ENCODE measurements around the gene ATOH8. TPM values are rescaled to one million over a fixed set of nuclear protein-coding genes. Genes with fewer than 3 reads are reported as not detected.
A peak's percentile ranks its signal among the peaks of the same experiment; 100 is the strongest.

Gene ATOH8
- total RNA-seq, 2 experiments from 2014 or later, result 0.11 to 0.13 TPM

DNA sequence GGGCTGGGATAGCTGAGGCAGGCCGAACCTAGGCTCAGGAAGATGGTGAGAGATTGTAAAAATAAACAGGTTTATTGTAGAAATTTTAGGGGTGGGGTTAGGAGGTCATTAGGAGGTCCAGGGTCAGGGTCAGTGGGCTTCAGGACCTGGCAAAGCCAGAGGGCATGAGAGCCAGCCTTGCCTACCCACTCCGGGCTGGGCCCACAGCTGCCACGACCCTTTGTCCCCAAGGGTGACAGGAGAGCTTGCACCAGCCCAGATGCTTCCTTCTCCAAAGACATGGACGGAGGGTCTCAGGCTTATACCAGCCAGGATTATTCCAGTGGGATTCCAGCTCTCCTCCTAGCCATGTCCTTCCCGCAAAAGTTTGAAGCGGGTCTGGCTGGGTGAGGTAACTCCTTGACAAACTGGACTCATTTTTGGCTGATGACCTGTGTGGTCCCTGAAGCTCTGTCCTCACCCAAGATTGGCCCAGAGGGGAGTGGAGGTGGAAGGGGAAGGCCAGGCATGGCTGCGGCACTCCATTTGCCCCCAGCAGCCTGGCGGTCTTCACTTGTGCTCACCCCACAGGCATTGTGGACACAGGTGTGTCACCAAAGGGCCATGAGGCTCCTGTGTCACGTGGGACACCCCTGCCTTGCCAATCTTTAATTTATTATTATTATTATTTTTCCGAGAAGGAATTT is 23.8 kb upstream of the ATOH8 start:
- Mint-ChIP-seq H3K27me3 (ENCODE audit: low read depth) (peaks cover 24% of the 10 kb centered on the region), H3K9me3 (ENCODE audit: insufficient read depth) (no peaks in the 10 kb centered on the region), H3K4me1 (ENCODE audit: low read depth) (peaks cover 9% of the 10 kb centered on the region), H3K27ac (no peak overlapping the region), H3K4me3 (no peak overlapping the region), H3K36me3 (ENCODE audit: low read depth) (no peaks in the 10 kb centered on the region)
- ChIA-PET CTCF (interaction anchor here (0.7 to 2.5 kb wide), 19 partner anchors 8 to 1076 kb away, joined by 3 to 97 read pairs (median 8); no protein-coding TSS in a partner anchor), POLR2A (no interaction called here)
- ATAC-seq (no peak), DNase-seq (no peak)

DNA sequence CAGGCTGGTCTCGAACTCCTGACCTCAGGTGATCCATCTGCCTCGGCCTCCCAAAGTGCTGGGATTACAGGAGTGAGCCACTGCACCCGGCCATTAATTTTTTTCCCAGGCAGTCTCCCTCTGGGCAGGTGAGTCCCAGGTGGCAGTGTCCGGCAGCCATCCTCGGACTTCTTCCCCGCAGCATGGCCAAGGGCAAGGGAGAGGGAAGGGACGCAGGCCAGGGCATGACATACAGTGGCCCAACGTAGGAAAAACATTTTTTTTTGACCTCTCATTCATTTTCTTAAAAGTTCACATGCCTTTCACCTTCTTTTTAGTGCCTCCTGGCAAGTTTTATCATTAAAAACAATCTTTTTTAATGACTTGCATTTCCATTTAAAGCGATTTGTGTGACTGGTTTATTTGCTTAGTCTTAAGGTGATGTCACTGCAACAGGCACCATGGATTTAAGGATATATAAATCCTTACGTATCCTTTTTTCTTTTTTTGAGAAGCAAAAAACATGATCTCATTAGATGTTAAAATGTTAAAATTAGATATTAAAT is 23.0 kb upstream of the ATOH8 start:
- ChIA-PET POLR2A (no interaction called here), CTCF (interaction anchor here (1.1 to 2.5 kb wide), 4 partner anchors 14 to 84 kb away, joined by 4 to 97 read pairs (median 22); no protein-coding TSS in a partner anchor)
- Mint-ChIP-seq H3K36me3 (ENCODE audit: low read depth) (no peaks in the 10 kb centered on the region), H3K27ac (no peak overlapping the region), H3K27me3 (ENCODE audit: low read depth) (peaks cover 22% of the 10 kb centered on the region), H3K4me1 (ENCODE audit: low read depth) (peaks cover 9% of the 10 kb centered on the region), H3K9me3 (ENCODE audit: insufficient read depth) (no peaks in the 10 kb centered on the region), H3K4me3 (no peak overlapping the region)
- ATAC-seq, result no peak
- DNase-seq, result no peak

DNA sequence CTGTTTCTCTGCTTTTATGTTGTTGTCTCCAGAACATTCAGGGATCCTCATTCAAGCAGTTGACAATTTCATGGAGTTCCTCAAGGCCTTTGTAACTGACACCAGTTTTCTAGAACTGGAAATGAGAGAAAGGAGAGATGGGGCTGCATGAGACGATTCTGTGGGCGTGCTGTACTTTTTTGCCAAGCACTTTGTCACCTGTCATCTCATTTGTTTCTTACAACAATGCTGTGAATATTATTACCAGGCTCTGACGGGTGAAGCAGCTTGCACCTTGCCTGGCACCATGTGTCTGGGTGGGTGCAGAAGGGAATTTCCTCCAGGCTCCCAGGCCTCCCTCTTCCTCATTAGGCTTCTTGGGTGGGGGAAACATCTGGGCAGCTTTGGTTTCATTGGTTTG is 22.2 kb upstream of the ATOH8 start:
- no peaks in the 10 kb centered on the region for H3K9me3 Mint-ChIP-seq (ENCODE audit: insufficient read depth)
- H3K27me3 Mint-ChIP-seq (ENCODE audit: low read depth), result peaks cover 28% of the 10 kb centered on the region
- ChIA-PET POLR2A (no interaction called here), CTCF (interaction anchor here (1.1 kb wide), 1 partner anchor 82 kb away, joined by 3 read pairs; no protein-coding TSS in a partner anchor)
- ATAC-seq (no peak), DNase-seq (no peak)
- no peak overlapping the region for H3K27ac Mint-ChIP-seq
- peaks cover 9% of the 10 kb centered on the region for H3K4me1 Mint-ChIP-seq (ENCODE audit: low read depth)
- H3K36me3 Mint-ChIP-seq (ENCODE audit: low read depth), result no peaks in the 10 kb centered on the region
- no peak overlapping the region for H3K4me3 Mint-ChIP-seq

DNA sequence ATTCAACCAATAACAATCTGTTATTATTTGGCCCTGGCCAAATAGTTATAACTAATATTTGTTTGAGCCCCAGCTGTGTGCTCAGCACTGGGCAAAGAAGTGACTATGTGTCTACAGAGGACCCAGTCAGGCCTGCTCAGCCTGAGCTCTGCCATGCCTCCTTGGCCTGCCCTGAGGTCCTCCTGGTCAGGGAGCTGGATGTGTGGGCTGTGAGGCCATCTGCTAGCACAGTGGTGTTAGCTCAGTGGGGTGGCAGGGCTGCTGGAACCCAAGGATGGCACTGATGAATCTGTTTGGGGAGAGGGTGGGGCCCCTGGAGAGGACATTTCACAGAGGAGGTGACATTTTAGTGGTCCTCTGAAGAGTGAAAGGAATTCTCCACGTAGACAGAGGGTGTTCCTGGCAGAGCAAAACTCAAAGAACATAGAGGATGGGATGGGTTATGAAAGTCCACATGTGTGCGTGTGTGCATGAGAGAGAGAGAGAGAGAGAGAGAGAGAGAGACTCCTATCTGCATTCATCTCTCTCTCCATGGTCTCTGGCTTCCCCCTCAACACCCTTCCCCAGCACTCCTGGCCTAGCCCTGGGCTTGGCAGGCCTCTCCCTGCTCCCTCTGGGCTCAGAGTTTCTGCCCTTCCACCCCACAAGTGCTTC is 21.2 kb upstream of the ATOH8 start:
- DNase-seq (no peak), ATAC-seq (no peak)
- H3K36me3 Mint-ChIP-seq (ENCODE audit: low read depth), result no peaks in the 10 kb centered on the region
- POLR2A ChIA-PET, result no interaction called here
- H3K27me3 Mint-ChIP-seq (ENCODE audit: low read depth), result peaks cover 32% of the 10 kb centered on the region
- H3K27ac Mint-ChIP-seq, result peak overlapping the region; percentile 39
- H3K9me3 Mint-ChIP-seq (ENCODE audit: insufficient read depth), result no peaks in the 10 kb centered on the region
- H3K4me1 Mint-ChIP-seq (ENCODE audit: low read depth), result peaks cover 9% of the 10 kb centered on the region
- CTCF ChIA-PET, result interaction anchor here (1.1 to 1.6 kb wide), 3 partner anchors 17 to 82 kb away, joined by 3 to 5 read pairs (median 4); no protein-coding TSS in a partner anchor
- H3K4me3 Mint-ChIP-seq, result no peak overlapping the region

DNA sequence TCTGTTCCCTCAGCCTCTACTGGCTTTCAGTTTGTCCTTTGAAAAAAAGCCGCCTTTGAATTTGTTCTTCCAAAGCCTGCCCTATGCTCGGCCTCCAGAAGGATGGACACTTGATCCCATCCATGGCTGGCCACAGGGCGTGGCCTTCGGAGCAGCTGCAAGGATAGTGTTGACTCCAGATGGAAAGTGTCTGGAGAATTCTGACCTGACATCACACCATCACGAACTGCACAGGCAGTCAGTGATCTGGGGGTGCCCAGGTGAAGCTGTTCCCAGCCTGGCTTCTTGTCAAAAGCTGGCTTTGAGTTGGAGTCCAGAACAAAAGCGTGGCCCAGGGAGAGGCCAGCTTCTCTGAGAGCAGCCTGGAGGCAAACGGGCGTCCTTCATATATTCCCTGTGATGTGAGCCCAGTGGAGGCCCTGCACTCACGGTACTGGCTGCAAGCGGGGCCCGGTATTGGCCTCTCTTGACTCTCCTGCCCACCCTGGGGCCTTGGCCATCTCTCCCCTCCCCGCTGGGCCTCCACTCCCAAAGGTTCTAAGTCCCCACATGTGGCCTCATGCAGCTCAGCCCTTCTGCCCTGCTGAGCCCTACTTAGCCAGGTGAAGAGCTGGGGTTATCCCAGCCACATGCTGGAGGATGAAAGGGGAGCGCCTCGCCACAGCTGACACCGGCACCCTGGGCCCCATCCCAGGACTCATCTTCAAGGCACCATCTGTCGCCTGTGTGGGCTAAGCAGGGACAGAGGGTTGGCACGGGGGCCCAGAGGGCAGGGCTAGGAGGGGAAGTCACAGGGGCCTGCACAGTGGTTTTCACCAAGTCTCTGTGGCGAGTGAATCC is 20.4 kb upstream of the ATOH8 start:
- no peak overlapping the region for H3K27ac Mint-ChIP-seq

DNA sequence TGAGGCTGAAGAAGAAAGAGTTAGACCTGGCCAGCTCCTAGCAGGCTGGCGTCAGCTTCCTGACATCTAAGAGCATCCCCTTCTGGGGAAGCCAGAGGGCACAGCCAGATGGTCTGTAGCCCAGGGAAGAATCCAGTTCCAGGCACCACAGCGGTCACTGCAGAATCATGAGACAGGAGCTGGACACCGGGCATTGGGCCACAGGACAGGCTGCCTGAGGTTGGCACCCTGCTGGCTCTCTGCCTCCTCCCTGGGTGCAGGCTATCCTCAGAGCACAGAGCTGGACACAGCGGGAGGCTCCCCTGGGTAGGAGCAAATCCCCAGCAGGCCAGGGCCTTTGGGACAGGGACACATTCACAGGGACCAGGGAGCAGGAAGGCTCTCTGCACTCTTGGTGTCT is 19.8 kb upstream of the ATOH8 start:
- Mint-ChIP-seq H3K4me3 (no peak overlapping the region), H3K27me3 (ENCODE audit: low read depth) (peaks cover 31% of the 10 kb centered on the region), H3K27ac (no peak overlapping the region), H3K4me1 (ENCODE audit: low read depth) (peaks cover 8% of the 10 kb centered on the region), H3K36me3 (ENCODE audit: low read depth) (no peaks in the 10 kb centered on the region), H3K9me3 (ENCODE audit: insufficient read depth) (no peaks in the 10 kb centered on the region)
- ATAC-seq, result no peak
- ChIA-PET POLR2A (no interaction called here), CTCF (interaction anchor here (1.6 to 1.8 kb wide), 4 partner anchors 9 to 80 kb away, joined by 4 to 5 read pairs (median 4); no protein-coding TSS in a partner anchor)
- DNase-seq, result no peak

More for the DNA sequence above, 20.4 kb upstream of the ATOH8 start:
- Mint-ChIP-seq H3K4me1 (ENCODE audit: low read depth) (peaks cover 9% of the 10 kb centered on the region), H3K9me3 (ENCODE audit: insufficient read depth) (no peaks in the 10 kb centered on the region), H3K36me3 (ENCODE audit: low read depth) (no peaks in the 10 kb centered on the region), H3K27me3 (ENCODE audit: low read depth) (peaks cover 27% of the 10 kb centered on the region), H3K4me3 (no peak overlapping the region)
- ChIA-PET POLR2A (no interaction called here), CTCF (interaction anchor here (1.6 kb wide), 2 partner anchors 17 to 81 kb away, joined by 4 to 5 read pairs; no protein-coding TSS in a partner anchor)
- DNase-seq, result no peak
- no peak for ATAC-seq

DNA sequence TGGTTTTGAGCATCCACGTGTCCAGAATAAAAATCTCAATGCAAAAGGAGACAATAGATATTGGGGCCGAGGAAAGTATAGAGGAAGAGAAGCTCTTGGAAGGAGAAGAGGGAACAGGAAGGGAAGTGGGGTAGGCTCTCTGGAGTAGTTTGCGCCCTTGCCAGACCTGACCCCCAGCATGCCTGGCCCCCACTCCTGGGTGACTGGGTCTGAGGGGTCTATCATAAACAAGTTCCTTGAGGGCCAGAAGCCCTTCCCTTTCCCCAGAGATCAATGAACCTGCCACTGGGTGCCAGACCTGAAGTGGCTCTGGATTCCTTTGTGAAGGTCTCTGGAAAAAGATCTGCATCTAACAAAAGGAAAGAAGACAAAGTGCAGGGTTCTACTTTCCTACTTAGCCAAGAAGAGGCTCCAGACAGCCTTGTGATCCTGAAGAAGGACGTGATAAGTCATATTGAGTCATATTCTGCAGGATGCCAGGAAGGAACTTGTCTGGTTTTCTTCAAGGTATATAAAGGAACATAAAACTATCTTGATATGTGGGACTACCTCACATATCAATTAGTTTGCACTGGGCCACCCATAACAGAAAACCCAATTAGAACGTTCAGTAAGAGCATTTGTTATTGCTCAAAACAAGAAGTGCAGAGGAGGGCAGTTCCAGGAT is 18.7 kb upstream of the ATOH8 start:
- H3K4me1 Mint-ChIP-seq (ENCODE audit: low read depth), result no peaks in the 10 kb centered on the region
- POLR2A ChIA-PET, result no interaction called here
- peaks cover 30% of the 10 kb centered on the region for H3K27me3 Mint-ChIP-seq (ENCODE audit: low read depth)
- ATAC-seq (no peak), DNase-seq (no peak)
- no peaks in the 10 kb centered on the region for H3K36me3 Mint-ChIP-seq (ENCODE audit: low read depth)
- no peaks in the 10 kb centered on the region for H3K9me3 Mint-ChIP-seq (ENCODE audit: insufficient read depth)
- H3K27ac Mint-ChIP-seq, result no peak overlapping the region
- H3K4me3 Mint-ChIP-seq, result no peak overlapping the region
- CTCF ChIA-PET, result interaction anchor here (1.2 to 1.8 kb wide), 3 partner anchors 10 to 79 kb away, joined by 3 to 5 read pairs (median 4); no protein-coding TSS in a partner anchor

DNA sequence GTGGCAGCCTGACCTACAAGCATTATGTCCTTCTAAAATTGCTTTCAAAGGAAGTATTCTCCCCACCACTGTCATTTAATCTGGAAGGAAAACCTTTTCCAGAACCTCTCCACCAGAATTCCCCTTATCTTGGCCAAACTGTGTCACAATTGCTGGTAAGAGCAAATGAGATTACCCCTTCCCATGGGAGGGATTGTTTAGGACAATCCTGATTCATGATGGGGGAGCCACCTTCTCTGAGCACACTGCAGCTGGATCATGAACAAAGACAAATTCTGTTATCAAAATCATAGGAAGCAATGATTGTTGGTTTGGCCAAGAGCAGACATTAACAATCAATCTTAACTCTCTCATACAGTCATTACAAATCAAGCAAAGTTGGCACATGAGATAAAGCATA is 18.1 kb upstream of the ATOH8 start:
- no peak overlapping the region for H3K27ac Mint-ChIP-seq
- CTCF ChIA-PET, result interaction anchor here (1.2 to 1.8 kb wide), 4 partner anchors 11 to 79 kb away, joined by 3 to 5 read pairs (median 4); no protein-coding TSS in a partner anchor
- H3K27me3 Mint-ChIP-seq (ENCODE audit: low read depth), result peaks cover 32% of the 10 kb centered on the region

DNA sequence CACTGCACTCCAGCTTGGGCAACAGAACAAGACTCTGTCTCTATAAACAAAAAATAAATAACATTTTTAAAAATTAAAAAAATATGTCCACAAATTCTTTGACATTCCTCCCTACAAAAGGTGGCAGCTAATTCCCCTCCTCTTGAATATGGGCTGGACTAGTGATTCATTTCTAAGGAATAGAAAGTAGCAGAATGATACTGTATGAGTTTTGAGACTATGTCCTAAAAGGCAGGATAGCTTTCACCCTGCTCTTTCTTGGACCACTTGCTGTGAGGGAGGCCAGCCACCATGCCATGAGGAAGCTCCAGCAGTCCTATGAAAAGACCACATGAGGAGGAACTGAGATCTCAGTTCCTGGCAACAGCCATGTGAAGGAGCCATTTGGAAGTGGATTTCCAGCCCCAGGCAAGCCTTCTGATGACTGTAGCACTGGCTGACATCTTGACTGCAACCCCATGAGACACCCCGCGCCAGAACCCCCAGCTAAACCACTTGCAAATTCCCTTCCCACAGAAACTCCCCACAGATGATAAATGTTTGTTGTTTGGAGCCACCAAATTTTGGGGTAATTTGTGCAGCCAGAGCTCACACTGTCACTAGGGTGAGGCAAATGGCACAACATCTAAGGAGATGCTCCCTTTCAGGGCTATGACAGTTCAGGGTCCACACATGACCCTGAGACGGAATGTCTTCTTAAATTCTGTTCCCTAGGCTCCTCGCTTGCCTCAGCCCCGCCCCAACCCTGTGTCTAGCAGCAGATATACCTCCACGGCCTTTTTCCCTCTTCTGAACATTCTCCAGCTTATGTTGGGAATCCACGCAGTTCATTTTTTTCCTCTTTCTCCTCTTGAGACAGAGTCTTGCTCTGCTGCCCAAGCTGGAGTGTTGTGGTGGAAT is 17.1 kb upstream of the ATOH8 start:
- peaks cover 40% of the 10 kb centered on the region for H3K27me3 Mint-ChIP-seq (ENCODE audit: low read depth)
- H3K4me3 Mint-ChIP-seq, result no peak overlapping the region
- H3K36me3 Mint-ChIP-seq (ENCODE audit: low read depth), result no peaks in the 10 kb centered on the region
- ATAC-seq (no peak), DNase-seq (no peak)
- no peaks in the 10 kb centered on the region for H3K9me3 Mint-ChIP-seq (ENCODE audit: insufficient read depth)
- ChIA-PET POLR2A (no interaction called here), CTCF (interaction anchor here (0.7 to 1.4 kb wide), 3 partner anchors 13 to 108 kb away, joined by 3 to 5 read pairs (median 4); no protein-coding TSS in a partner anchor)
- H3K27ac Mint-ChIP-seq, result no peak overlapping the region
- no peaks in the 10 kb centered on the region for H3K4me1 Mint-ChIP-seq (ENCODE audit: low read depth)

More for the DNA sequence above, 18.1 kb upstream of the ATOH8 start:
- Mint-ChIP-seq H3K36me3 (ENCODE audit: low read depth) (no peaks in the 10 kb centered on the region), H3K4me1 (ENCODE audit: low read depth) (no peaks in the 10 kb centered on the region), H3K9me3 (ENCODE audit: insufficient read depth) (no peaks in the 10 kb centered on the region), H3K4me3 (no peak overlapping the region)
- DNase-seq (no peak), ATAC-seq (no peak)
- POLR2A ChIA-PET, result no interaction called here

DNA sequence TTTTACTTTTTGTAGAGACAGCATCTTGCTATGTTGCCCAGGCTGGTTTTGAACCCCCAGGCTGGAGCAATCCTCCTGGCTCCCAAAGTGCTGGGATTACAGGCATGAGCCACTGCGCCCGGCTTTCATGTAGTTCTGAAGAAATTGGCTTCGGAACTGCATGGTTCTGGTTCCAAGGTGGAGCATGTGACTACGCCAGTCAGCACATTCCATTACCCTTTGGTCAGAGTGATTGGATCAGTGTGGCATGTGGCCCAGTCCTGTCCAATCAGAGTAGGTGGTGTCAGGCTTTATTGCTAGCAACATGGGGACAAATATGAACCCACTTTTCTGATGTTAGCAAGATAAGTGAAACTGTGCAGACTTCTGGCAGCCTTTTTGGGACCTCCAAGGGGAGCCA is 16.3 kb upstream of the ATOH8 start:
- CTCF ChIA-PET, result interaction anchor here (2.0 kb wide), 1 partner anchor 8 kb away, joined by 8 read pairs; no protein-coding TSS in a partner anchor
- Mint-ChIP-seq H3K36me3 (ENCODE audit: low read depth) (no peaks in the 10 kb centered on the region), H3K4me1 (ENCODE audit: low read depth) (no peaks in the 10 kb centered on the region)

More for the DNA sequence above, 16.3 kb upstream of the ATOH8 start:
- POLR2A ChIA-PET, result no interaction called here
- no peak for DNase-seq
- Mint-ChIP-seq H3K27ac (no peak overlapping the region), H3K4me3 (no peak overlapping the region), H3K9me3 (ENCODE audit: insufficient read depth) (no peaks in the 10 kb centered on the region), H3K27me3 (ENCODE audit: low read depth) (peaks cover 47% of the 10 kb centered on the region)
- ATAC-seq, result no peak
